Urinary bladder (tissue), 4 donors: Measurements from ENCODE around the gene RFX6. TPM values are rescaled to one million over a fixed set of nuclear protein-coding genes. Genes with fewer than 3 reads are reported as not detected.
"Not testable (repeated sequence)": the region's sequence is repeated elsewhere in the genome, so short reads cannot be mapped to it uniquely, and the experiment has no call there.

Experiments used
- DNase-seq: peaks from one replicate; pipeline ENCODE4 v3.0.0-alpha.2; 2015; ENCODE audit errors: extremely low spot score
- H3K27ac ChIP-seq: one replicate; pipeline ENCODE4 v1.5.1; 2013; ENCODE audit warnings: low read depth, mild to moderate bottlenecking, moderate library complexity
- H3K36me3 ChIP-seq: one replicate; pipeline ENCODE4 v1.6.1; 2013; ENCODE audit warnings: mild to moderate bottlenecking, moderate library complexity; ENCODE audit not compliant: insufficient read depth
- H3K4me1 ChIP-seq: one replicate; pipeline ENCODE4 v1.6.1; 2013; ENCODE audit warnings: mild to moderate bottlenecking, moderate library complexity; ENCODE audit not compliant: insufficient read depth
- H3K4me3 ChIP-seq: one replicate; pipeline ENCODE4 v1.5.1; 2013; ENCODE audit warnings: low read depth, low read length
- WGBS: extraction: QIAGEN DNeasy Blood & Tissue Kit; methylation state at CpG from one replicate; pipeline ENCODE4 v1.1.7; 2013; 5-methylcytosine and 5-hydroxymethylcytosine counted together
- polyA plus RNA-seq: library from polyadenylated mRNA; stranded (reverse); fragments of 200-250 nt; gene quantifications from one replicate; pipeline ENCODE4 v1.2.3, GENCODE V29; 2013
- total RNA-seq: library from RNA; depleted of rRNA; stranded (reverse); fragments of >200 nt; gene quantifications from one replicate; pipeline ENCODE4 v1.2.3, GENCODE V29; 2014
- donor health status: healthy with polysubstance abuse.
- donor health status: healthy.

RFX6 gene, protein sequence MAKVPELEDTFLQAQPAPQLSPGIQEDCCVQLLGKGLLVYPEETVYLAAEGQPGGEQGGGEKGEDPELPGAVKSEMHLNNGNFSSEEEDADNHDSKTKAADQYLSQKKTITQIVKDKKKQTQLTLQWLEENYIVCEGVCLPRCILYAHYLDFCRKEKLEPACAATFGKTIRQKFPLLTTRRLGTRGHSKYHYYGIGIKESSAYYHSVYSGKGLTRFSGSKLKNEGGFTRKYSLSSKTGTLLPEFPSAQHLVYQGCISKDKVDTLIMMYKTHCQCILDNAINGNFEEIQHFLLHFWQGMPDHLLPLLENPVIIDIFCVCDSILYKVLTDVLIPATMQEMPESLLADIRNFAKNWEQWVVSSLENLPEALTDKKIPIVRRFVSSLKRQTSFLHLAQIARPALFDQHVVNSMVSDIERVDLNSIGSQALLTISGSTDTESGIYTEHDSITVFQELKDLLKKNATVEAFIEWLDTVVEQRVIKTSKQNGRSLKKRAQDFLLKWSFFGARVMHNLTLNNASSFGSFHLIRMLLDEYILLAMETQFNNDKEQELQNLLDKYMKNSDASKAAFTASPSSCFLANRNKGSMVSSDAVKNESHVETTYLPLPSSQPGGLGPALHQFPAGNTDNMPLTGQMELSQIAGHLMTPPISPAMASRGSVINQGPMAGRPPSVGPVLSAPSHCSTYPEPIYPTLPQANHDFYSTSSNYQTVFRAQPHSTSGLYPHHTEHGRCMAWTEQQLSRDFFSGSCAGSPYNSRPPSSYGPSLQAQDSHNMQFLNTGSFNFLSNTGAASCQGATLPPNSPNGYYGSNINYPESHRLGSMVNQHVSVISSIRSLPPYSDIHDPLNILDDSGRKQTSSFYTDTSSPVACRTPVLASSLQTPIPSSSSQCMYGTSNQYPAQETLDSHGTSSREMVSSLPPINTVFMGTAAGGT
- total RNA-seq (not detected), polyA plus RNA-seq (0.06 TPM)

GRCh38 chr6:116876635-116877611 lies at the start of gene RFX6:
Gene RFX6 (plus strand): TSS chr6:116877242. CDS start chr6:116877276, 34 bp downstream.
- Histone ChIP-seq H3K27ac (no peak within 1 kb of the TSS), H3K4me3 (peak within 1 kb of the TSS; percentile 42), H3K4me1 (no peaks in the 10 kb centered on the region), H3K36me3 (no peaks in the 10 kb centered on the region)
- WGBS, result 1% methylated on average over 73 of the region's 73 CpGs
- DNase-seq, result no peak

GRCh38 chr6:116827561-116828240 lies 49.3 kb upstream of the RFX6 start:
- Histone ChIP-seq H3K27ac (no peak overlapping the region), H3K4me3 (no peak overlapping the region)
- 56% methylated on average over 2 of the region's 2 CpGs for WGBS

GRCh38 chr6:116828983-116829382 lies 48.1 kb upstream of the RFX6 start, which contains the start of gene GPRC6A:
Gene GPRC6A (minus strand): TSS chr6:116829083. CDS start chr6:116829013, 70 bp downstream.
- H3K4me3 ChIP-seq, result no peak within 1 kb of the TSS
- DNase-seq, result no peak
- no peak within 1 kb of the TSS for H3K27ac ChIP-seq
- H3K4me1 ChIP-seq, result no peaks in the 10 kb centered on the region
- WGBS, result 60% methylated on average over 2 of the region's 2 CpGs
- H3K36me3 ChIP-seq, result no peaks in the 10 kb centered on the region

More at GRCh38 chr6:116827561-116828240, 49.3 kb upstream of the RFX6 start:
- no peaks in the 10 kb centered on the region for H3K4me1 ChIP-seq
- DNase-seq, result no peak
- H3K36me3 ChIP-seq, result no peaks in the 10 kb centered on the region

GRCh38 chr6:116834526-116834925 lies 42.5 kb upstream of the RFX6 start:
- not testable (repeated sequence) for H3K27ac ChIP-seq, H3K4me3 ChIP-seq, H3K4me1 ChIP-seq, H3K36me3 ChIP-seq, DNase-seq
- 94% methylated on average over 2 of the region's 2 CpGs for WGBS

DNA sequence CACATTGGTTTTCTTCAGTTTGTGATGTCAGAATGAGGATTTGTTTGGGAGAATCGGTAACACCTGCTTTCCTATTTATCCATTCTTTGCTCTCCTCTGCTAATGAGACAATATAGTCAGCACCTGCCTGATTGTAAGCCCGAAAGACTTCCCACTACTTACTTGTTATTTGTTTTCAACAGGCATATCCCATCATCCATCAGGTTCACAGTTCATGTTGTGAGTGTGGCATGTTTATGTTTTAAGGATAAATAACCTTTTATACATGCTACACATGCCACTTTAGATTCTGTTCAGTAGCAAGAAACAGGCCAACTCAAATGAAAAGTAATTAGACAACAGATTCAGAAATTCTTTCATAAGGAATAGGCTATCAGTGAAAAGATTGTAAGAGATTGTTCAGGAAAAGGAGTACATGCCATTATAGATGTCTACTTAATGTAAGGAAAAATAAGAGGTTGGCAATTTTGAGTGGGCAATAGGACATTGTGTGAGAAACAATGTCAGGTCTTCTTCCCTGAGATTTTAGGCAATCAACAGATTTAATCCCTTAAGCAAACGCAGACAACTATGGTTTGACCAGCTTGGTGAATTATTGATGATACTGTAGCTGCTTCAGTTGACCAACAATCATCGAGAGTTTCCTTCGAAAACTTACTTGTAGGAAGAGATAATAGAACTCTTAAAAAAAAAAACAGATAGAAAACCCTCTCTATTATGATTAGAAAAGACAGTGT lies 40.3 kb upstream of the RFX6 start:
- Histone ChIP-seq H3K36me3 (no peaks in the 10 kb centered on the region), H3K27ac (no peak overlapping the region), H3K4me1 (no peaks in the 10 kb centered on the region), H3K4me3 (no peak overlapping the region)
- no peak for DNase-seq
- 86% methylated on average over 5 of the region's 5 CpGs for WGBS

GRCh38 chr6:116840091-116840490 lies 37.0 kb upstream of the RFX6 start:
- H3K27ac ChIP-seq, result no peak overlapping the region
- no peaks in the 10 kb centered on the region for H3K36me3 ChIP-seq
- H3K4me3 ChIP-seq, result no peak overlapping the region
- DNase-seq, result no peak
- no peaks in the 10 kb centered on the region for H3K4me1 ChIP-seq
- WGBS, result 61% methylated on average over 2 of the region's 2 CpGs

DNA sequence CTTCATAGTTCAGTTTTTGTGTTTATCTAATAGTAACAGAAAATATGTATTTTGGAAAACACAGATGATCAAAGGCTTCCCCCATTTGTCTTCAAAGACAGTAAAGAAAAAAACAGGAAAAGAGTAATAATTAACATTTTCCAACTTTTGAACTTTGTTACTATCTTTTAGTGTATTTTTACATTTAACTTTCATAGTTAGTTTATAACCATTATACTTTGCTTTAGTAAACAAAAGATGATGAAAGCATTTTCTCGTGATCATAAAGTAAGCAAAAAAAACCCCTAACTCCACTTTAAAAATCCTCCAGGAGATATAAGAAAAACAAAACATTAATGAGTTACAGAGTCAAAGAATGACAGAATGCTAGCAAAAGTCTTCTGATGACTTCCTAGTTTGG lies 34.6 kb upstream of the RFX6 start:
- Histone ChIP-seq H3K4me1 (no peaks in the 10 kb centered on the region), H3K4me3 (no peak overlapping the region)
- WGBS, result 34% methylated on average over 1 of the region's 1 CpG

DNA sequence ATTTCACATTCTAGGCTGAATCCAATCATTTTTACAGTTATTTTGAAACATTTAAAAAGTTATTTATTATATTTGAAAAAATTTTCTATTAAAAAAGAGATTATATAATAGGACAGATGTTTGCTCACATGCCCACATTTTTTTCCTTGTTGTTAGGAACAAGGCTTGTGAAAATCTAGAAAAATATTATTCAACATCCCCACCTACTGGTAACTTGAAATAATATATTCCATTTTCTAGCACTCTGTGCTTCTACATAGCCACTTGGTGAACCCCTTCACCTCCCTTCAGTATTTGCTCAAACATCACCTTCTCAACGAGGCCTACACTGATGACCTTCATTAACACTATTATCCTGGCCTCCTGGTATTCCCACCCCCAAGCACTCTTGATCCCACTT lies 29.8 kb upstream of the RFX6 start:
- Histone ChIP-seq H3K27ac (no peak overlapping the region), H3K4me3 (no peak overlapping the region), H3K4me1 (no peaks in the 10 kb centered on the region), H3K36me3 (no peaks in the 10 kb centered on the region)
- 17% methylated on average over 1 of the region's 1 CpG for WGBS
- no peak for DNase-seq

More for the DNA sequence above, 34.6 kb upstream of the RFX6 start:
- Histone ChIP-seq H3K27ac (no peak overlapping the region), H3K36me3 (no peaks in the 10 kb centered on the region)
- no peak for DNase-seq

GRCh38 chr6:116858060-116858459 lies 19.0 kb upstream of the RFX6 start:
- Histone ChIP-seq H3K4me1 (no peaks in the 10 kb centered on the region), H3K4me3 (no peak overlapping the region), H3K27ac (no peak overlapping the region), H3K36me3 (no peaks in the 10 kb centered on the region)
- DNase-seq, result no peak

- no peaks in the 10 kb centered on the region for H3K4me1 ChIP-seq
- no peak for DNase-seq
- H3K4me3 ChIP-seq, result no peak overlapping the region
- no peak overlapping the region for H3K27ac ChIP-seq
- H3K36me3 ChIP-seq, result no peaks in the 10 kb centered on the region
Measured at GRCh38 chr6:116859264-116859663, 17.8 kb upstream of the RFX6 start.

GRCh38 chr6:116866281-116866871 lies 10.7 kb upstream of the RFX6 start:
- Histone ChIP-seq H3K27ac (no peak overlapping the region), H3K4me1 (no peaks in the 10 kb centered on the region), H3K4me3 (no peak overlapping the region), H3K36me3 (no peaks in the 10 kb centered on the region)
- WGBS, result 91% methylated on average over 3 of the region's 3 CpGs
- no peak for DNase-seq

DNA sequence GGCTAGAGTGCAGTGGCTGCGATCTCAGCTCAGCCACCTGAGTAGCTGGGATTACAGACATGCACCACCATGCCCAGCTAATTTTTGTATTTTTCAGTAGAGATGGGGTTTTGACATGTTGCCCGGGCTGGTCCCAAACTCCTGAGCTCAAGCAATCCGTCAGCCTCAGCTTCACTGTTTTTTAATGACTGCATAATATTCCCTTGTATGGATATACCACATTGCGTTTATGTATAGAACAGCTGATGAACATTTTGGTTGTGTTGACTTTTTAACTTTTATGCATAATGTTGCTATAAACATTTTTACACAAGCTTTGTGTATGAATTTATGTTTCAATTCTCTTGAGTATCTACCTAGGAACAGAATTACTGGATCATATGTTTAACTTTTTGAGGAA lies 4.3 kb upstream of the RFX6 start:
- H3K4me1 ChIP-seq, result no peaks in the 10 kb centered on the region
- no peak overlapping the region for H3K4me3 ChIP-seq
- DNase-seq, result no peak
- H3K36me3 ChIP-seq, result no peaks in the 10 kb centered on the region
- WGBS, result 90% methylated on average over 4 of the region's 4 CpGs
- H3K27ac ChIP-seq, result no peak overlapping the region
